Peyer's patch (tissue), 4 donors: ENCODE data around the gene MGLL.

Experiments used
- CTCF ChIP-seq, 6 experiments: fragments of 450-650 bp in 4 of 6; fragments of 200-600 bp in 2 of 6; sonication (generic) in 1 of 6; IDR thresholded peaks; one replicate each; pipeline ENCODE4 v1.5.1; 2017 to 2019; ENCODE audit warnings: antibody characterized with exemption in 6 of 6, mild to moderate bottlenecking in 3 of 6, moderate library complexity in 1 of 6
- POLR2A ChIP-seq, 2 donors: fragments of 450-650 bp; IDR thresholded peaks; one replicate each; pipeline ENCODE4 v1.5.1; 2017; ENCODE audit warnings: antibody characterized with exemption in 2 of 2, mild to moderate bottlenecking in 2 of 2, moderate library complexity in 2 of 2

DNA sequence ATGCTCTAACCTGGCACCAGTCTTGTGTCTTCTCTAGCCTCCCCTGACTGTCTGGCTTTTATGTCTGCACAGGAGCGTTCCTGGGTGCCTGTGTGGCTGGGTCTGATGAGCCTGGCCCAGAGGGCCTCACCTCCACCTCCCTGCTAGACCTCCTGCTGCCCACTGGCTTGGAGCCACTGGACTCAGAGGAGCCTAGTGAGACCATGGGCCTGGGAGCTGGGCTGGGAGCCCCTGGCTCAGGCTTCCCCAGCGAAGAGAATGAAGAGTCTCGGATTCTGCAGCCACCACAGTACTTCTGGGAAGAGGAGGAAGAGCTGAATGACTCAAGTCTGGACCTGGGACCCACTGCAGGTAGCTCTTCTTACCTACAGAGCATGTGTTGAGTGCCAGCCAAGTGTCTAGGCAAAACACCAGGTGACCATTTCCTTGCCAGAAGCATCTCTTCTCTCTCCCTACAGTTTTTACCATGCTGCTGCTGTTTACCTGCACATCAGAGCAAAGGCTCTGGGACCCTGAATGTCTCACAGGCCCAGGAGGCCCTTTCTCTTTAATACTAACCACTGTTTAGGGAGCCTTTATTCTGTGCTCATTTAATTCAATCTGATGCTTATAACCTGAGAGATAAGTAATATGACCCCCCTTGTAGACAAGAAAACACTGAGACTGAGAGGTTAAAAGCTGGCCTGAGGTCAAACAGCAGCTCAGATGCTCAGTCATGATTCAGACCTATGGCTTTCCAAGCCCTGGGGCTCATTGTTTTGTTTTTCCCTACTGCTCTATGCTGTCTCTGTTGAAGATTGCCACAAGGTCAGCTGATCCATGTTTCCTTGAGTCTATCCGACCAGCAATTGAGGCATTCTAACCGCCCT is 182.9 kb downstream of the MGLL start:
- TF ChIP-seq CTCF (IDR thresholded peaks at IDR 0.05): no peak
- no peak for TF ChIP-seq POLR2A (IDR thresholded peaks at IDR 0.05)
